ENCODE results near the gene GNA12.
"Not testable (repeated sequence)": the region's sequence is repeated elsewhere in the genome, so short reads cannot be mapped to it uniquely, and the experiment has no call there.

Gene GNA12

GRCh38 chr7:2688409-2689342 lies 155.4 kb downstream of the GNA12 start:
- DNase-seq: no peak

- DNase-seq: no peak
These were observed 156.2 kb downstream of the GNA12 start, which contains the start of gene AMZ1 for GRCh38 chr7:2687881-2688318. Gene AMZ1 (plus strand): TSS chr7:2688202. CDS start chr7:2700452, 12,250 bp downstream.

- no peak for DNase-seq
These were observed 156.7 kb downstream of the GNA12 start for GRCh38 chr7:2687338-2687869.

GRCh38 chr7:2686101-2686500 lies 158.0 kb downstream of the GNA12 start:
- DNase-seq: no peak

GRCh38 chr7:2684501-2684900 lies 159.6 kb downstream of the GNA12 start:
- DNase-seq: no peak

- no peak for DNase-seq
These were observed 161.9 kb downstream of the GNA12 start for GRCh38 chr7:2681929-2682799.

- DNase-seq: peak in 1 of 2 experiments; percentile 45
These were observed 163.2 kb downstream of the GNA12 start for GRCh38 chr7:2680792-2681490.

GRCh38 chr7:2680256-2680655 lies 163.9 kb downstream of the GNA12 start:
- no peak for DNase-seq

GRCh38 chr7:2679135-2680127 lies 164.7 kb downstream of the GNA12 start:
- DNase-seq: not testable (repeated sequence)

- DNase-seq: not testable (repeated sequence)
These were observed 165.7 kb downstream of the GNA12 start for GRCh38 chr7:2678454-2678853.
